Measurements from ENCODE around the gene INTS6L. TPM values are rescaled to one million over a fixed set of nuclear protein-coding genes. Genes with fewer than 3 reads are reported as not detected.

Gene INTS6L
- total RNA-seq, 1 donor: 4.7 TPM

DNA sequence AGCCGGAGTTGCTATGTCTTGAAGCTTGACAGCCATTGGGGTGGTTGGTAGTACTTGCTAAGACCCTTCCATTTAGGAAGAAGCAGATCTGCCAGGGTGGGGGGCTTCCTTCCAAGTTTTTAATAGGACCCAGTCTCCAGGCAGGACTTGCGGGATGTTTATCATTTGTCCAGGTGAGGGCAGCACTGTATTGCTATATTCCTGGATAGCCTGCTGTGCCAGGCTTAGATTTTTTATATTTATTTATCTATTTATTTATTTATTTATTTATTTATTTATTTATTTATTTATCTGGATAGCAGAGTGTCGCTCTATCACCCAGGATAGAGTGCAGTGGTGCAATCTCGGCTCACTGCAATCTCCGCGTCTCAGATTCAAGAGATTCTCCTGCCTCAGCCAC lies 105.5 kb downstream of the INTS6L start:
- H3K27me3 ChIP-seq (ENCODE audit: insufficient read depth, low read length): no peaks in the 10 kb centered on the region
- no peak for DNase-seq (ENCODE audit: insufficient read length, low spot score, missing footprints)
- H3K4me3 ChIP-seq (ENCODE audit: insufficient read depth, low read length): no peak overlapping the region
- H3K4me1 ChIP-seq (ENCODE audit: insufficient read depth, low read length): no peaks in the 10 kb centered on the region
- no peak overlapping the region for H2AFZ ChIP-seq (ENCODE audit: low read length)
- no peaks in the 10 kb centered on the region for H3K79me2 ChIP-seq (ENCODE audit: insufficient read depth, low read length)
- no peak overlapping the region for H3K27ac ChIP-seq (ENCODE audit: low read depth, low read length)
- H4K20me1 ChIP-seq (ENCODE audit: insufficient read depth, low read length): no peaks in the 10 kb centered on the region
- TF ChIP-seq, protein P1, sequence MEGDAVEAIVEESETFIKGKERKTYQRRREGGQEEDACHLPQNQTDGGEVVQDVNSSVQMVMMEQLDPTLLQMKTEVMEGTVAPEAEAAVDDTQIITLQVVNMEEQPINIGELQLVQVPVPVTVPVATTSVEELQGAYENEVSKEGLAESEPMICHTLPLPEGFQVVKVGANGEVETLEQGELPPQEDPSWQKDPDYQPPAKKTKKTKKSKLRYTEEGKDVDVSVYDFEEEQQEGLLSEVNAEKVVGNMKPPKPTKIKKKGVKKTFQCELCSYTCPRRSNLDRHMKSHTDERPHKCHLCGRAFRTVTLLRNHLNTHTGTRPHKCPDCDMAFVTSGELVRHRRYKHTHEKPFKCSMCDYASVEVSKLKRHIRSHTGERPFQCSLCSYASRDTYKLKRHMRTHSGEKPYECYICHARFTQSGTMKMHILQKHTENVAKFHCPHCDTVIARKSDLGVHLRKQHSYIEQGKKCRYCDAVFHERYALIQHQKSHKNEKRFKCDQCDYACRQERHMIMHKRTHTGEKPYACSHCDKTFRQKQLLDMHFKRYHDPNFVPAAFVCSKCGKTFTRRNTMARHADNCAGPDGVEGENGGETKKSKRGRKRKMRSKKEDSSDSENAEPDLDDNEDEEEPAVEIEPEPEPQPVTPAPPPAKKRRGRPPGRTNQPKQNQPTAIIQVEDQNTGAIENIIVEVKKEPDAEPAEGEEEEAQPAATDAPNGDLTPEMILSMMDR (IDR thresholded peaks at IDR 0.05; ENCODE audit: extremely low read depth, low read depth, low read length): no peak
- H3K36me3 ChIP-seq (ENCODE audit: insufficient read depth, low read length): no peaks in the 10 kb centered on the region
- no peaks in the 10 kb centered on the region for H3K9me3 ChIP-seq (ENCODE audit: low read depth, low read length)
- H3K4me2 ChIP-seq (ENCODE audit: insufficient read depth, low read length): no peak overlapping the region

DNA sequence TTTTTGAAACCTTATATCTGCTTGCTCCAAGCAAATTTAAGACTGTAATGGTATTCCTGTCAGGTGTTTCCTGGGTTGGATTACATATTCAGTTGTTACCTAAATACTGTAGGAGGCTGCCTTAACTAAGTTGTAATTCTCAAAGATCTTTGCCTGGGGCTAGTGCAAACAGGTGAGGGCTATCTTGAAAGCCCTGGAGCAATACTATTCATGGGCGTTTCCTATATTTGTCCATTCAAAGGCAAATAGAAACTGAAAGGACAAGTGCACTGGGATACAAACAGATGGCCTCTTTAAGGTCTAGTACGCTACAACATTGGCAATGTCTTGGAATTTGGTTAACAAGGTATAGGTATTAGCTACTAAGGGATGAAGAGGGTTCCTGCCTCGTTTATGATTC lies 108.9 kb downstream of the INTS6L start:
- H2AFZ ChIP-seq (ENCODE audit: low read length): no peak overlapping the region
- DNase-seq (ENCODE audit: insufficient read length, low spot score, missing footprints): no peak
- TF ChIP-seq, protein P1 (IDR thresholded peaks at IDR 0.05; ENCODE audit: extremely low read depth, low read depth, low read length): no peak
- no peaks in the 10 kb centered on the region for H3K79me2 ChIP-seq (ENCODE audit: insufficient read depth, low read length)
- H3K36me3 ChIP-seq (ENCODE audit: insufficient read depth, low read length): no peaks in the 10 kb centered on the region
- no peak overlapping the region for H3K4me2 ChIP-seq (ENCODE audit: insufficient read depth, low read length)
- H4K20me1 ChIP-seq (ENCODE audit: insufficient read depth, low read length): no peaks in the 10 kb centered on the region
- H3K4me3 ChIP-seq (ENCODE audit: insufficient read depth, low read length): no peak overlapping the region
- H3K27ac ChIP-seq (ENCODE audit: low read depth, low read length): no peak overlapping the region
- no peaks in the 10 kb centered on the region for H3K9me3 ChIP-seq (ENCODE audit: low read depth, low read length)
- no peaks in the 10 kb centered on the region for H3K4me1 ChIP-seq (ENCODE audit: insufficient read depth, low read length)
- peaks cover 3% of the 10 kb centered on the region for H3K27me3 ChIP-seq (ENCODE audit: insufficient read depth, low read length)

Other genes starting within 250 kb of the INTS6L start
- not detected in 2 replicates for gene ETDC, start 211.2 kb upstream of the INTS6L start, total RNA-seq
- 7.7 and 8.3 TPM in 2 replicates for gene ZNF75D, start 176.6 kb upstream of the INTS6L start, total RNA-seq
- gene ZNF449, start 175.9 kb upstream of the INTS6L start, total RNA-seq: 11.6 and 14.7 TPM in 2 replicates
- under 0.01 and 0.29 TPM in 2 replicates for gene SMIM10L2A, start 98.7 kb upstream of the INTS6L start, total RNA-seq
- not detected in 2 replicates for gene CT45A1, start 193.0 kb downstream of the INTS6L start, total RNA-seq
- gene CT45A3, start 247.5 kb downstream of the INTS6L start, total RNA-seq: not detected in 2 replicates

Measured in osteoblast (primary cell).